Activated CD4-positive, alpha-beta T cell treated with anti-CD3 and anti-CD28 coated beads, Interleukin-10, Interleukin-2, amounts not matched to agents 100 ng/mL and 50 ng/mL, durations not matched to agents 16 hours and 8 hours (primary cell): Measurements from ENCODE around the gene BRIX1.
"Not testable (repeated sequence)": the region's sequence is repeated elsewhere in the genome, so short reads cannot be mapped to it uniquely, and the experiment has no call there.

ENCODE experiments used
- DNase-seq: peaks from one replicate; pipeline ENCODE4 v3.0.0-alpha.2; 2020

BRIX1 gene

DNA sequence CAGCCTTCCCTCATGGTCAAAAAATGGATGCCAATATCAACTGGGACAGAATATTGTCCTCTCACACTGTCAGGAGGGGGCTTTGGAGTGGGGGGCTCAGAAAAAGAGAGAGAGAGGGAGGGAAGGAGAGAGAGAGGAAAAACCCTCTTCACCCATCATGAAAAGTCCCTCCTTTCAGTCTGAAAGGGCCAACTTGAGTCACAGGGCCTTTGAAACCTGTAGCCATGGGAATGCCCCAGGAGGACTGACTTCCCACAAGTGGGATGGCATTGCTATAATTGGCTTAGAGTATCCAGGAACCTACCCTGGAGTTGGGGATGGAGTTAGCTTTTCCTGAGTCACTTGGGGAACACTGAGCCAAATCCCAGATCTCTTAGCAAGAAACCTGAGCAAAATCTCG is 55.0 kb downstream of the BRIX1 start:
- DNase-seq: no peak

DNA sequence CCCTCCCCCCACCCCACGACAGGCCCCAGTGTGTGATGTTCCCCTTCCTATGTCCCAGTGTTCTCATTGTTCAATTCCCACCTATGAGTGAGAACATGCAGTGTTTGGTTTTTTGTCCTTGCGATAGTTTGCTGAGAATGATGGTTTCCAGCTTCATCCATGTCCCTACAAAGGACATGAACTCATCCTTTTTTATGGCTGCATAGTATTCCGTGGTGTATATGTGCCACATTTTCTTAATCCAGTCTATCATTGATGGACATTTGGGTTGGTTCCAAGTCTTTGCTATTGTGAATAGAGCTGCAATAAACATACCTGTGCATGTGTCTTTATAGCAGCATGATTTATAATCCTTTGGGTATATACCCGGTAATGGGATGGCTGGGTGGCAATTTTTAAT is 56.1 kb downstream of the BRIX1 start:
- DNase-seq: not testable (repeated sequence)
